Type B pancreatic cell (in vitro differentiated cells): ENCODE results near the gene EFCAB3. TPM values are rescaled to one million over a fixed set of nuclear protein-coding genes. Genes with fewer than 3 reads are reported as not detected.

Source experiments
- DNase-seq: peaks from one replicate; pipeline ENCODE4 v3.0.0; 2021; ENCODE audit warnings: mixed read lengths; ENCODE audit not compliant: unreplicated experiment; ENCODE audit errors: extremely low spot score
- H3K27ac Mint-ChIP-seq: 2 replicates; pipeline ENCODE4 v1.8.0; 2021; ENCODE audit warnings: mild to moderate bottlenecking, mixed read lengths
- H3K27me3 Mint-ChIP-seq: 2 replicates; pipeline ENCODE4 v1.8.0; 2021; ENCODE audit warnings: mixed read lengths
- H3K36me3 Mint-ChIP-seq: 2 replicates; pipeline ENCODE4 v1.8.0; 2021; ENCODE audit warnings: mixed read lengths
- H3K4me1 Mint-ChIP-seq: one replicate; pipeline ENCODE4 v1.8.0; 2021; ENCODE audit warnings: mixed read lengths; ENCODE audit not compliant: unreplicated experiment
- H3K4me3 Mint-ChIP-seq: 2 replicates; pipeline ENCODE4 v1.8.0; 2021; ENCODE audit warnings: mild to moderate bottlenecking, mixed read lengths
- H3K9me3 Mint-ChIP-seq: 2 replicates; pipeline ENCODE4 v1.8.0; 2021; ENCODE audit warnings: mixed read lengths
- long read RNA-seq: library from polyadenylated mRNA; unstranded; transcript quantifications from one replicate; pipeline ENCODE4 v2.0.0, GENCODE V29; 2020
- total RNA-seq: library from RNA; stranded (reverse); gene quantifications from 2 replicates; pipeline ENCODE4 v1.2.1, GENCODE V29; 2021; ENCODE audit warnings: low replicate concordance
- TF ChIP-seq, protein P1 (sequence below): fragments of 200-600 bp; sonication (generic); conservative IDR thresholded peaks from 2 replicates; pipeline ENCODE4 v1.5.0; 2021; ENCODE audit warnings: antibody characterized with exemption, mild to moderate bottlenecking

Gene EFCAB3
- not detected in 2 replicates for total RNA-seq
- long read RNA-seq, result 0 reads

DNA sequence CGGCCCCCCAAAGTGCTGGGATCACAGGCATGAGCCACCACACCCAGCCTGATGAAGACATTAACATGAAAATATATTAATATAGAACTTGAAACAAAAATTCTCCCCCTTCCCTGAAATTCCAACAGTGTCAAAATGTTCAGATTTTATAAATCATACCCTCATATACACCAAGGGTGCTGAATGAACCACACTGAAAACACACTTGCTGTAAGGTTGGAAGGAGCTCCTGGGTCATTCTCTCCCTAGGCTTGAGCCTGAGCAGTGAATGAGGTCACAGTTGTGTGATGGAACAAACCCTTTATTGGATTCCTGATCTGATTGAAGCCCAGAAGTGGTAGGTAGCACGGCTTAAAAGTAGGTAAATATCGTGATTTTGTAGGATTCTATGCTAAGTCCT is at the start of gene EFCAB3:
Gene EFCAB3, plus strand, starts transcription at position 301 of the 400 bp plus-strand sequence. CDS start 2,427 bp downstream, outside the sequence.
- Mint-ChIP-seq H3K27me3 (peaks cover 17% of the 10 kb centered on the region), H3K4me3 (no peak within 1 kb of the TSS), H3K27ac (no peak within 1 kb of the TSS), H3K4me1 (no peaks in the 10 kb centered on the region), H3K9me3 (no peaks in the 10 kb centered on the region), H3K36me3 (no peaks in the 10 kb centered on the region)
- TF ChIP-seq, protein P1, sequence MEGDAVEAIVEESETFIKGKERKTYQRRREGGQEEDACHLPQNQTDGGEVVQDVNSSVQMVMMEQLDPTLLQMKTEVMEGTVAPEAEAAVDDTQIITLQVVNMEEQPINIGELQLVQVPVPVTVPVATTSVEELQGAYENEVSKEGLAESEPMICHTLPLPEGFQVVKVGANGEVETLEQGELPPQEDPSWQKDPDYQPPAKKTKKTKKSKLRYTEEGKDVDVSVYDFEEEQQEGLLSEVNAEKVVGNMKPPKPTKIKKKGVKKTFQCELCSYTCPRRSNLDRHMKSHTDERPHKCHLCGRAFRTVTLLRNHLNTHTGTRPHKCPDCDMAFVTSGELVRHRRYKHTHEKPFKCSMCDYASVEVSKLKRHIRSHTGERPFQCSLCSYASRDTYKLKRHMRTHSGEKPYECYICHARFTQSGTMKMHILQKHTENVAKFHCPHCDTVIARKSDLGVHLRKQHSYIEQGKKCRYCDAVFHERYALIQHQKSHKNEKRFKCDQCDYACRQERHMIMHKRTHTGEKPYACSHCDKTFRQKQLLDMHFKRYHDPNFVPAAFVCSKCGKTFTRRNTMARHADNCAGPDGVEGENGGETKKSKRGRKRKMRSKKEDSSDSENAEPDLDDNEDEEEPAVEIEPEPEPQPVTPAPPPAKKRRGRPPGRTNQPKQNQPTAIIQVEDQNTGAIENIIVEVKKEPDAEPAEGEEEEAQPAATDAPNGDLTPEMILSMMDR, result no peak
- DNase-seq, result no peak

DNA sequence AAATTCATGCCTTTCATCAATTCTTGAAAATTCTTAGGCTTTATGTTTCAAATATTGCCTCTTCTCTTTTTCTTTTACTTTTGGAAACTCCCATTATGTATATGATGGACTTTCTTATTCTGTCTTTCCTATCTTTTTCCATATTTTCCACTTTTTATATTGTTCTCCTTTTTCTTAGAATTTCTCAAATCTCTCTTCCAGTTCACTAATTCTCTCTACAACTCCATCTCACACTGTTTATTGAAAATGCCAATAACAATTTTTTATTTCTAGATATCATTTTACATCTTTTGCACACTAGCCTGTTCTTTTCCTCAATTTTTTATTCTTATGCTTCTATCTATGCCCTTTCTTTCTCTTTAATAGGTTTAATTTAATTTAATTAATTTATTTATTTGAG is 43.8 kb upstream of the EFCAB3 start:
- DNase-seq, result no peak
- Mint-ChIP-seq H3K9me3 (no peaks in the 10 kb centered on the region), H3K27me3 (peaks cover 9% of the 10 kb centered on the region), H3K36me3 (no peaks in the 10 kb centered on the region), H3K27ac (no peak overlapping the region), H3K4me3 (no peak overlapping the region), H3K4me1 (no peaks in the 10 kb centered on the region)
- TF ChIP-seq, protein P1, result no peak

DNA sequence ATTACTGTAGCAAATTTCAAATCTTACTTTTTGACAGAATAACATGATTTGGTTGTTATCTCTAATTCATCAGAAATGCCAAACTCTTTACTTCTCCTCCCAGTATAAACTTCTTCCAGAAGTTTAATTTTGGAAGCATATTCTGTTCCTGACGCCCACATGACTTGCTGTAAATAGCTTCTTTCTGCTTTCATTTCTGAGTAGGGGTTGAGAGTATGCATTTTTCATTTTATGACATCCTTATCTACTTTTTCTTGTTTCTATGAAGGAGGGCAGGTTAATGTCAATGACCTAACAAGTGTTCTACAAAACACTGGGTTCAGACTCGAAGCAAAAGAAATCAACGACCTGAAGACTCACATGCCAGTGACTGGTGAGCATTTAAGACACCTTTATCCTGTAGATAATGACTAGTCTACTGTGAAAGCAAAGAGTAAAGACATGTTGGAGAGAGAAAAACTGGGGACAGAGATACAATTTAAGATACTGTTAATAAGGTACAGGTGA is 36.5 kb upstream of the EFCAB3 start:
- no peak for DNase-seq
- Mint-ChIP-seq H3K4me1 (no peaks in the 10 kb centered on the region), H3K9me3 (no peaks in the 10 kb centered on the region), H3K27ac (no peak overlapping the region), H3K4me3 (no peak overlapping the region), H3K27me3 (peaks cover 43% of the 10 kb centered on the region), H3K36me3 (no peaks in the 10 kb centered on the region)
- TF ChIP-seq, protein P1, result no peak

DNA sequence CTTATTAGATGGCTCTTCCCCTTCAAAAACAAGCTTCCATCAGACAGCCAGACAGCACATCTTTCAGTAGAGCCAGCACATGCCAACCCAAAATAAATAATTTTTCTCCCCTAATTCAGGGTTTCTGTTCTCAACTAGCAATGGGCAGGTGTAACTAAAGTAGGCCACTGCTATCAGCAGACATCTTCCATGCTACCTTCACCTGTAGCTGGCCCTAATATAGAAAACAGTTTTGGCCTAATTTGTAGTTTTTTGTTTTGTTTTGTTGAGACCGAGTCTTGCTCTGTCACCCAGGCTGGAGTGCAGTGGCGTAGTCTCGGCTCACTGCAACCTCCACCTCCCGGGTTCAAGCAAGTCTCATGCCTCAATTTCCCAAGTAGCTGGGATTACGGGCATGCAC is 29.2 kb upstream of the EFCAB3 start:
- no peaks in the 10 kb centered on the region for H3K4me1 Mint-ChIP-seq
- no peak for DNase-seq
- TF ChIP-seq, protein P1, result no peak
- peaks cover 33% of the 10 kb centered on the region for H3K27me3 Mint-ChIP-seq
- no peak overlapping the region for H3K27ac Mint-ChIP-seq
- H3K4me3 Mint-ChIP-seq, result no peak overlapping the region
- no peaks in the 10 kb centered on the region for H3K36me3 Mint-ChIP-seq
- no peaks in the 10 kb centered on the region for H3K9me3 Mint-ChIP-seq

DNA sequence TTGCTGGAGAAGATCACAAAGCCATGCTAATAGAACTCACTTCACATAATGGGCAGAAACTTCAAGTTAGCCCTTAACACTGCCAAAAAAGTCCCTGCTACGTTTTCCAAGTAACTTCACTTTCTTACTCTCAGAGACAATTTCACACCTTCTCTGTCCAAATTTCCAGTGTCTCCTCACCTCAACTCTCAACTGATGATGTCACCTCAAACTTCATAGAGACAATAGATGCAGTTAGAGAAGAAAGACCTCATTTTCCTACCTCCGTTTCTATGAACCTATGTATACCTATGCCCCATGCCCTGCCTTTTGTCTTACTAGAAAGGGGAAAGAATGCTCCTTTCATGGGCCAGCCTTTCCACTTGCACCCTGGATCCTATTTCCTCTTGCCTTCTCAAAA is 14.2 kb upstream of the EFCAB3 start:
- H3K27ac Mint-ChIP-seq, result no peak overlapping the region
- no peaks in the 10 kb centered on the region for H3K36me3 Mint-ChIP-seq
- H3K27me3 Mint-ChIP-seq, result peaks cover 3% of the 10 kb centered on the region
- no peaks in the 10 kb centered on the region for H3K4me1 Mint-ChIP-seq
- peaks cover 5% of the 10 kb centered on the region for H3K9me3 Mint-ChIP-seq
- H3K4me3 Mint-ChIP-seq, result no peak overlapping the region
- no peak for DNase-seq
- TF ChIP-seq, protein P1, result no peak

DNA sequence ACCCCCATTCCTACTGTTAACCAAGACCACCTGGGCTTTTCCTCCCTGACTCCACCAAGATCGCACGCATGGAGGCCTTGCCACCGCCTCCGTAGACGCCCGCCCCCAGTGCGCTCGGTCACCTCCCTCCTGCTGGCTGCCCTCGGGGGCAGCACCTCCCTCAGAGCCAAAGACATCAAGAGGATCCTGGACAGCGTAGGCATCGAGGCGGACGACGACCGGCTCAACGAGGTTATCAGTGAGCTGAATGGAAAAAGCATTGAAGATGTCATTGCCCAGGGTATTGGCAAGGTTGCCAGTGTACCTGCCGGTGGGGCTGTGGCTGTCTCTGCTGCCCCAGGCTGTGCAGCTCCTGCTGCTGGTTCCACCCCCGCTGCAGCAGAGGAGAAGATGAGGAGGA is 1.2 kb downstream of the EFCAB3 start:
- H3K27ac Mint-ChIP-seq, result no peak overlapping the region
- H3K4me3 Mint-ChIP-seq, result no peak overlapping the region
- peaks cover 11% of the 10 kb centered on the region for H3K27me3 Mint-ChIP-seq
- no peaks in the 10 kb centered on the region for H3K36me3 Mint-ChIP-seq
- H3K4me1 Mint-ChIP-seq, result no peaks in the 10 kb centered on the region
- no peaks in the 10 kb centered on the region for H3K9me3 Mint-ChIP-seq
- no peak for DNase-seq
- TF ChIP-seq, protein P1, result no peak
